Natural killer cell treated with Interleukin-12 subunit alpha and Interleukin-12 subunit beta and Interleukin-15 and Interleukin-18, amount 100 ng/mL, for 72 hours (primary cell): Measurements from ENCODE around the gene TTC31. TPM values are rescaled to one million over a fixed set of nuclear protein-coding genes. Genes with fewer than 3 reads are reported as not detected.

Experiments used
- ATAC-seq, 2 donors: fragments of 150-1000 bp; cut with Tn5 transposase in 1 of 2; sonication (Bioruptor Pico), chemical (Tn5 transposase) in 1 of 2; 2 replicates each; pipeline ENCODE4 v1.10.0; 2021
- DNase-seq: peaks from one replicate; pipeline ENCODE4 v3.0.0; 2022; ENCODE audit warnings: low spot score
- H3K27ac Mint-ChIP-seq, 2 donors: 1 replicate in 1 of 2; 2 replicates in 1 of 2; pipeline ENCODE4 v1.8.0; 2022; ENCODE audit warnings: mixed read lengths in 2 of 2, mild to moderate bottlenecking in 1 of 2, moderate library complexity in 1 of 2
- H3K27me3 Mint-ChIP-seq, 2 donors: 1 replicate in 1 of 2; 2 replicates in 1 of 2; pipeline ENCODE4 v1.8.0; 2022; ENCODE audit warnings: mixed read lengths in 2 of 2
- H3K36me3 Mint-ChIP-seq: one replicate; pipeline ENCODE4 v1.8.0; 2022; ENCODE audit warnings: mixed read lengths
- H3K4me1 Mint-ChIP-seq, 2 donors: 1 replicate in 1 of 2; 2 replicates in 1 of 2; pipeline ENCODE4 v1.8.0; 2022; ENCODE audit warnings: low read depth in 2 of 2, mixed read lengths in 2 of 2, mild to moderate bottlenecking in 1 of 2
- H3K4me3 Mint-ChIP-seq: one replicate; pipeline ENCODE4 v1.8.0; 2022; ENCODE audit warnings: mixed read lengths
- H3K9me3 Mint-ChIP-seq: 2 replicates; pipeline ENCODE4 v1.8.0; 2022; ENCODE audit warnings: mixed read lengths
- total RNA-seq, 2 donors: library from RNA; stranded (reverse); gene quantifications; one replicate each; pipeline ENCODE4 v1.2.3, GENCODE V29; 2022

TTC31 gene
- total RNA-seq, 2 donors from 2014 or later, result 42.8 to 49.0 TPM

DNA sequence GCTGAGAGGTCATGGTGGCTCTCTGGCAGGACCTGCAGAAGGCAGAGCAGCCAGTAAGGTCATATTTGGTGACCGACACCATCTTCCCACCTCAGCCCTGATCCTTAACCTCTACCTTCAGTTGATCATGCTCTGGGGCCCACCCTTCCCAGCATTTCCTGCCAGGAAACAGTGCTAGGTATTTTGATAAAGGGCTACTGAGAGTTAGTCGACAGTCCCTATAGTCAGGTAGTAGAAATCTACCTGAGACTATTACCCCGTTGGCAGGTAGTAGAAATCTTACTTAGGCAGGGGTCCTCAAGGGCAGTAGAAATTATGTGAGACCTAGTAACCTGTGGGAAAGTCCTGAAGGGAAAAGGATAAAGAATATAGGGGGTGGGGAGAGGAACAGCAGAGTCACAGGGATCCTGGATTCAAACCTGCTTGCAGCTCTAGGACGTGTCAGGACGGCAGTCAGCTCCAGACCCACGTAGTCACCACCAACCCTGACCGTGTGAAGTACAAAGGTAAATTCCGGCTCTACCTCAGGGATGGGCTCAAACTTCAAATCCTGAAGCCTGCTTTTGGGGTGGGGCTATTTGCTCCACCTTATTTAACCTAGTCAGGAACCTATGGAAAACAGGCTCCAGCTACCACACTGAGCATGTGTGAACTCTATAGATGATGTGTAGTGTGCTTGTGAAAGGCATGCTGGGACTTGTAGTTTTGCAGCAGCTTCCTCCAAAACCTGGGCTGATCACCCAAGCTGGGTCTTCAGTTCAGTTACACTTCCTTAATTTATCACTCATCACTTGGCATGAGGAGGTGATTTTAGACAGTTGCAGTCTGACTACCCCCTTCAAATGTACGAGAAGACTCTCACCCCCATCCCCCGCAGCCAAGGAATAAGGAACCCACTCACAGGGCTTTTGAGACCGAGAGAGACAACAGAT is 43.1 kb downstream of the TTC31 start, which contains the start of gene DQX1:
Gene DQX1, minus strand, starts transcription at position 515 of the 932 bp plus-strand sequence. Its CDS starts 502 bp downstream, at position 13.
- H3K4me3 Mint-ChIP-seq, result peak within 1 kb of the TSS; percentile 91
- no peak for ATAC-seq
- peaks cover 0 to 3% of the 10 kb centered on the region in 2 donors for H3K27me3 Mint-ChIP-seq
- no peaks in the 10 kb centered on the region for H3K9me3 Mint-ChIP-seq
- peaks cover 22% of the 10 kb centered on the region for H3K36me3 Mint-ChIP-seq
- DNase-seq, result no peak
- peaks cover 21 to 32% of the 10 kb centered on the region in 2 donors for H3K4me1 Mint-ChIP-seq
- peak within 1 kb of the TSS in 1 of 2 donors; percentile 57 for H3K27ac Mint-ChIP-seq

DNA sequence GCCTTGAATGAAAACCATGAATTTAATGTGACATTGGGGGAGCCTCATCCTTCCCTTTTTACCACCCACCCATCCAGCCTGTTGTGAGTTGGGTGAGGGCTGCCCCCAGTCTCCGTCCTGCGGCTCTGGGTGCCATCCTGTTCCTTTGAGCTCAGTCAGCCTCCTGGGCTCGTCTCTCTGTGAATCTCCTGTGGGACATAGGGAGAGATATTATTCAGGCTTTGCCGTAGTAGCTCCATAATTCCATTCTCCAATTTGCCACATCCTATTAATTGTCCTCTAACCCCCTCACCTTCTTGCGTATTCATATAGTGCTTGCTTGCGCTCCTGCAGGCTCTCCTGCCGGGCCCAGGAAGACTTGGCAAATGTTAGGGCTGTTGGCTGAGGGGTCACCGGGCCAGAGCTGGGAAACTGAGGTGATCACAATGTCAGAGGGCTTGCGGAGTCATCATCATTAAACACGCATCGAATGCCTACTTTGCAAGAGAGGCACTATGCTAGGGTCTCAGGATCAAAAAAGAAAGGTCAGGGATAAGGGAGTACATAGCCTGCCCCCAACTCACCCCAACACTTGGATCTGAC is 43.9 kb downstream of the TTC31 start:
- Mint-ChIP-seq H3K9me3 (no peaks in the 10 kb centered on the region), H3K4me3 (peak overlapping the region; percentile 91), H3K27me3 (no peaks in the 10 kb centered on the region), H3K4me1 (peaks cover 29 to 39% of the 10 kb centered on the region in 2 donors), H3K27ac (peak overlapping the region in 1 of 2 donors; percentile 57), H3K36me3 (peaks cover 22% of the 10 kb centered on the region)
- DNase-seq (no peak), ATAC-seq (no peak)

DNA sequence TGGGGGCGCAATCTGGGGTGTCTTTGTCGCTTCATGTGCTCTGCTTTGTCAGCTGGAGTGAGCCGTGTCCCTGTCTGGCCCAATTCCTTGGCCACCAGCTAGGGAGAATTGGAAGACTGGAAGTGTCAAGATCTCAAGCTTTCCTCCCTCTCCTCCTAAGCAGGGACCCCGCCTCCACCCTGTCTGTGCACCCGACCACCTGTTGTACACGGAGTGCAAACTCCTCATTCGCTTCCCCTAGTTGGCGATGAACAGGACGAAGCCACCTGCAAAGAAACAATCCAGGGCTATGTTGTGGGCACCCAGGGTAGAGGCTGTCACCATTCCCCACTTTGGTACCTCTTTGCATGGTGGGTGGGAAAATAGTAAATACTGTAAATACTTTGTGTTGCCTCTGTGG is 44.9 kb downstream of the TTC31 start:
- H3K27me3 Mint-ChIP-seq, result no peaks in the 10 kb centered on the region
- ATAC-seq (no peak), DNase-seq (no peak)
- H3K27ac Mint-ChIP-seq, result peak overlapping the region; percentile 96 to 98
- peaks cover 39 to 46% of the 10 kb centered on the region in 2 donors for H3K4me1 Mint-ChIP-seq
- H3K9me3 Mint-ChIP-seq, result no peaks in the 10 kb centered on the region
- H3K36me3 Mint-ChIP-seq, result peaks cover 29% of the 10 kb centered on the region
- peak overlapping the region; percentile 91 for H3K4me3 Mint-ChIP-seq

DNA sequence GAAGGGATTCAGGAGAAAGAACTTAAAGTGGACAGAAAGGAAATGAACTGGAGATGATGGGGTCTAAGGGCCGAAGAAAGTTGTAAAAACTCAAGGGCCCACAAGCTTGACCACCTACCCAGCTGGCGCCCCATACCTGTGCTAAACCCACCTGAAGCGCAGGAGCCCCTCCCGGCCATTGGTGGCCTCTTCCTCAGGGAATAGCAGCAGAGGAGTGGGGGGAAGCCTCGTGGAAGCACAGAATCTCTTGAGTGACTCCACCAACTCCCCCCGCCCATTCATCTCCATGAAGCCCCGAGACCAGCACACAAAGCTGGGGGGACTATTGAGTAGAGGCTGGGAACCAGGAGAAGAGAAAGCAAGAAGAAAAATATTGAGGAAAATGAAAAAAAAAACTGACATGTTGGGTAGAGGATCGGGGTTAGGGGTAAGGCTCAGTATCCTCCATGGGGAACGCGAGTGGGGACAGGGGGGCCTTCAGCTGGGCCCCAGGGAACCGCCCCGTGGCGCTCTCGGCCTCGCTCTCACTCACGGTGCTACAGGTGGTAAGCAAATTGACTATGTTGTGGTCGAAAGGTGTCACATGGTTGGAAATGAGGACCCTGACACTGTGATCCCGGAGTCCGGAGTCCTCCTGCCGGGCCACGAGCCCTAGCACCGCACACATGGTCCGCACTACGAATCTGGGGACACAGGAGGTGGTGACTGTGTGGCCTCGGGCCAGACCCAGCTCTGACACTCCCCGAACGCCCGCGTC is 45.9 kb downstream of the TTC31 start:
- no peak for DNase-seq

DNA sequence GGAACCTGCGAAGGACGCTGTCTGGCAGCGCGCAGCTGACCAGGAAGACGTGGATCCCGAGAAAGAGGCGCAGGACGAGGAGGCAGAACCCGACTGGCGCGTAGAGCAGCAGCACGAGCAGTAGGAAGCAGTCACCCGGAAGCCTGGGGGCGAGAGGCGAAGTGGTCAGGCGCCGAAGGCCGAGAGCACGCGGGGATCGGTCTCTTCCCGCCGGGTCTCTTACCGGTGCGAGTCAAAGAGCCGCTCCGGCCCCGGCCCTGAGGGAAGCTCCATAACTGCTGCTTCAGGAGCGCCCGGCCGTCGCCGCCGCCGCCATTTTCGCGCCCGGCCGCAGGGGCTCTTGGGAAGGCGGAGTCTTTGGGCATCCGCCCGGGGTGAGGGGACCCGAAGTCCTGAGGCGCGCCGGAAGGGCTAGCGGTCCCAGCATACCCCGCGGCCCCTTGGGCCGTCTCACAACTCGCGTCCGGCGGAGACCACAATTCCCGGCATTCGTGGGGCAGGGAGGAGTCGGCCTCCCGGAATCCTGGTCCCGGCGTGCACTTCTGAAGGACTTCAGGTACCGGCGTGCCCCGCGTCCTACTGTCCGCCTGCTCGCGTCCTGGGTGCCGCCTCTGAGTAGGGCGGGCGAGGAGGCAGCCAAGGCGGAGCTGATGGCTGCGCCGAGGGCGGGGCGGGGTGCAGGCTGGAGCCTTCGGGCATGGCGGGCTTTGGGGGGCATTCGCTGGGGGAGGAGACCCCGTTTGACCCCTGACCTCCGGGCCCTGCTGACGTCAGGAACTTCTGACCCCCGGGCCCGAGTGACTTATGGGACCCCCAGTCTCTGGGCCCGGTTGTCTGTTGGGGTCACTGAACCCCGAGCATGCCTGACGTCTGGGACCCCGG is 46.7 kb downstream of the TTC31 start, which contains the start of the genes AUP1 and HTRA2:
Gene AUP1, minus strand, starts transcription at position 350 of the 882 bp plus-strand sequence. Its CDS starts 77 bp downstream, at position 273.
Gene HTRA2, plus strand, starts transcription at position 577 of the 882 bp plus-strand sequence. Its CDS starts 74 bp downstream, at position 651.
- DNase-seq (peak; percentile 99), ATAC-seq (peak; percentile 90 to 93)
- Mint-ChIP-seq H3K4me1 (peaks cover 39 to 49% of the 10 kb centered on the region in 2 donors), H3K36me3 (peaks cover 29% of the 10 kb centered on the region), H3K4me3 (peak within 1 kb of the TSS; percentile 91), H3K27me3 (no peaks in the 10 kb centered on the region), H3K27ac (peak within 1 kb of the TSS; percentile 96 to 98), H3K9me3 (no peaks in the 10 kb centered on the region)

More for the DNA sequence above, 45.9 kb downstream of the TTC31 start:
- H3K9me3 Mint-ChIP-seq, result no peaks in the 10 kb centered on the region
- H3K27me3 Mint-ChIP-seq, result no peaks in the 10 kb centered on the region
- peak; percentile 2 to 12 for ATAC-seq
- peak overlapping the region; percentile 91 for H3K4me3 Mint-ChIP-seq
- peak overlapping the region; percentile 96 to 98 for H3K27ac Mint-ChIP-seq
- H3K4me1 Mint-ChIP-seq, result peaks cover 39 to 49% of the 10 kb centered on the region in 2 donors
- peaks cover 29% of the 10 kb centered on the region for H3K36me3 Mint-ChIP-seq

DNA sequence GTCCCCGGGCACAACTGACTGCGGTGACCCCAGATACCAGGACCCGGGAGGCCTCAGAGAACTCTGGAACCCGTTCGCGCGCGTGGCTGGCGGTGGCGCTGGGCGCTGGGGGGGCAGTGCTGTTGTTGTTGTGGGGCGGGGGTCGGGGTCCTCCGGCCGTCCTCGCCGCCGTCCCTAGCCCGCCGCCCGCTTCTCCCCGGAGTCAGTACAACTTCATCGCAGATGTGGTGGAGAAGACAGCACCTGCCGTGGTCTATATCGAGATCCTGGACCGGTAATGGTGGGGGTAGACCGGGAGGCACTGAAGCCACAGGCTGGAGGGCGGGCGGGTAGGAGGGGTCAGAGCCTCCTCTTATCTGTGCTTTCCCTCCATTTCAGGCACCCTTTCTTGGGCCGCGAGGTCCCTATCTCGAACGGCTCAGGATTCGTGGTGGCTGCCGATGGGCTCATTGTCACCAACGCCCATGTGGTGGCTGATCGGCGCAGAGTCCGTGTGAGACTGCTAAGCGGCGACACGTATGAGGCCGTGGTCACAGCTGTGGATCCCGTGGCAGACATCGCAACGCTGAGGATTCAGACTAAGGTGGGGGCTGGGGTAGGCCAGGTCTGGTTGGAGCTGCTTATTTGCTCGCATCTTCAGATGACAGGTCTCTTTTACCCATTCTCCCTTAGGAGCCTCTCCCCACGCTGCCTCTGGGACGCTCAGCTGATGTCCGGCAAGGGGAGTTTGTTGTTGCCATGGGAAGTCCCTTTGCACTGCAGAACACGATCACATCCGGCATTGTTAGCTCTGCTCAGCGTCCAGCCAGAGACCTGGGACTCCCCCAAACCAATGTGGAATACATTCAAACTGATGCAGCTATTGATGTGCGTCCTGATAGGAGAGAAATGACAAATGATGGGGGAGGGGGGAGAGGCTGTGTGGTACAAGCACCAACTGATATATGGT is 47.6 kb downstream of the TTC31 start:
- Mint-ChIP-seq H3K4me1 (peaks cover 39 to 49% of the 10 kb centered on the region in 2 donors), H3K27ac (peak overlapping the region; percentile 96 to 98), H3K36me3 (peaks cover 29% of the 10 kb centered on the region), H3K27me3 (no peaks in the 10 kb centered on the region), H3K4me3 (peak overlapping the region; percentile 91), H3K9me3 (no peaks in the 10 kb centered on the region)
- DNase-seq (peak; percentile 89), ATAC-seq (peak; percentile 48 to 63)

DNA sequence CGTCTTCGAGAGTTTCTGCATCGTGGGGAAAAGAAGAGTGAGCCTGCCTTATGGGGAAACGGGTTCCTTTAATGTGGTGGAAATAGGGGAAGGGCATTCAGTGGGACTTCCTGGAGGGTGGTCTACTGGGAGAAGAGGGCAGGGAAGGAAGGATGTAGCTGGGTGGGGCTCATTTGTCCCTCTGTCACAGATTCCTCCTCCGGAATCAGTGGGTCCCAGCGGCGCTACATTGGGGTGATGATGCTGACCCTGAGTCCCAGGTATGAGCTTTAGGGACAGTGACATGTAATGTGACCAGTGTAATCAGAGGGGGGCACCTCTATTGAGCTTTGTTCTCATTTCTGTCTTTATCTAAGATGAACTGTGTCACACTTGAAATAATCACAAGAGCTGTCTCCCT is 48.8 kb downstream of the TTC31 start:
- Mint-ChIP-seq H3K36me3 (peaks cover 23% of the 10 kb centered on the region), H3K27ac (peak overlapping the region; percentile 96 to 98), H3K4me3 (peak overlapping the region; percentile 91), H3K27me3 (no peaks in the 10 kb centered on the region), H3K9me3 (no peaks in the 10 kb centered on the region), H3K4me1 (peaks cover 39 to 43% of the 10 kb centered on the region in 2 donors)
- ATAC-seq (no peak), DNase-seq (no peak)

DNA sequence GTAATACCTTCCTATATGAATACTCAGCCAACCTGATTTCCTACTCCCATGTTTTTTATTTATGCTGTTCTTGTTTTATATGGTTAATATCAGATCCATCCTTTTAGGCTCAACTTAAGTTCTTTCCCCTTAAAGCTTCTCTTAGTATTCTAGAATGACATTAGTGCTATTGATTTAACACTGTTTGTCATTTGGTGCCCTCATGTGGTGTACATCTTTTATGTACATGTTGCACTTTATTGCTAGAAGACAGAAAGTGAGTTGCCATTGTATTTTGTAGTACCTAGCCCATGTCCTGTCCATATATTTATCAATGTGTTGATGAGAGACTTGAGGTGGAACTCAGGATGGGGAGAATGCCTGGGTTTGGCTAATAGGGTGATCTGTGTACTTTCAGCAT is 49.3 kb downstream of the TTC31 start:
- Mint-ChIP-seq H3K27me3 (peaks cover 2 to 3% of the 10 kb centered on the region in 2 donors), H3K27ac (peak overlapping the region; percentile 96 to 98), H3K9me3 (no peaks in the 10 kb centered on the region), H3K4me1 (peaks cover 39 to 40% of the 10 kb centered on the region in 2 donors), H3K36me3 (peaks cover 19% of the 10 kb centered on the region), H3K4me3 (peak overlapping the region; percentile 91)
- DNase-seq, result no peak
- ATAC-seq, result no peak

DNA sequence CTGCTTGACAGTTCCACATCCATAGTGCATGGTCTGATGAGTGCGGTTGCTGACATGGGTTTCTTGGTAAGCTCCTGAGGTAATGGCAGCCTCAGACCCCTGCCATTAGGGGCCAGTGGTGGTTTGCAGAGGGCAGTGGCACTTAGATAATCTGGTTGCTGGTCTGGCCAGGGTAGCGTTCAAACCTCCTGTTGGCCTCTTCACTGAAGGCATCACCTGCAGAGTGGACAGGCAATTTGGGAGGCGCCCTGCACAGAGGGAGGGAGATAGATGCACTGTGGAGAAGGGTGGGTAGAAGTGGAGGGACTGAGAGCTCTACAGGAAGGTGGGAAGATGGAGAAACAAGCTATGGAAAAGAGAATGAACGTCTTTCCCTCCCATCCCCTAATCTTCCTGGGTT is 50.6 kb downstream of the TTC31 start:
- ATAC-seq, result no peak
- Mint-ChIP-seq H3K36me3 (peaks cover 13% of the 10 kb centered on the region), H3K27me3 (peaks cover 14 to 15% of the 10 kb centered on the region in 2 donors), H3K4me3 (no peak overlapping the region), H3K27ac (no peak overlapping the region), H3K9me3 (no peaks in the 10 kb centered on the region), H3K4me1 (peaks cover 31 to 32% of the 10 kb centered on the region in 2 donors)
- DNase-seq, result no peak

DNA sequence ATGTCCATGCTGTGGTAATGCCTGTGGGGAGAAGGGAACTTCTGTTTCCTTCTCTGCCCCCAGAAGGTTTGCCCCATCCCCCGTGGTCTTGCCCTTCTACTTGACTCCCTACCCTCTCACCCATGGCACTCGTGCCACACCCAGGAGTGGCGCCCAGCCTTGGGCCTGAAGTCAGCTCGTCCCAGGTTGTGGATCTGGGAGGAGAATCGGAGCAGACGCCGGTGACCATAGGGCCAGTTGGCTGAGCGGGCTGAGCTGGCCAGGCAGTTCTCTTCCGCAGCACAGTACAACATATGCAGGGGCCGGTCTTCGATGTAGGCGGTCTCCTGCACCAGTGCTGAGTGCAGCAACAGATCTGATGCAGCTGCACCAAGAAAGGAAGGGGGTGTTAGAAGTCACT is 51.5 kb downstream of the TTC31 start:
- no peak for ATAC-seq
- Mint-ChIP-seq H3K27me3 (peaks cover 23 to 24% of the 10 kb centered on the region in 2 donors), H3K27ac (no peak overlapping the region), H3K36me3 (peaks cover 7% of the 10 kb centered on the region), H3K4me1 (peaks cover 24 to 30% of the 10 kb centered on the region in 2 donors), H3K4me3 (no peak overlapping the region), H3K9me3 (no peaks in the 10 kb centered on the region)
- DNase-seq, result no peak

DNA sequence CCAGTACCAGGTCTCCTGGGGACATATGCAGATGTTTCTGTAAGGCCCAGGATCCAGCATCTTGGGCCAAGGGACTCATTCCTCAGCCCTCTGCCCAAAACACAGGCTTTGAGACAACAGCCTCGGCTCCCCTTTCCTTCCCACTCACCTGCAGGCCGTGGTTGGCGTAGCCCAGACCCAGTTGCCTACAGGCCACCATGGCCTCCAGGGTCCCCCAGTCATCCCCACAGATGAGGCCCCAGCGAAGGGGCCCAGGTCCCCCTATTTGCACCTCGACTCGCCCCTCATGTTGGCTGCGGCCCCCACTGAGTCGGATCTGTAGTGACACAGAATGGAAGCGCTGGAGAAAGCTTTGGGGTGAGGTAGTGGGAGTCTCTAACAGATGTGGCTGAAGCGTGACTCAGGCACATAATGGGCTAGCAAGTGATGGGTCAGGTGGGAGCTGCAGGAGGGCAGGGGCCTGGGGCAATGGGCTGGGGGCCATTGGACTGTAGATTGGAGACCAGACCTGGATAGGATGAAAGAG is 52.6 kb downstream of the TTC31 start:
- peaks cover 24% of the 10 kb centered on the region in 2 donors for H3K27me3 Mint-ChIP-seq
- H3K4me3 Mint-ChIP-seq, result no peak overlapping the region
- DNase-seq (no peak), ATAC-seq (no peak)
- no peak overlapping the region for H3K27ac Mint-ChIP-seq
- peaks cover 7% of the 10 kb centered on the region for H3K36me3 Mint-ChIP-seq
- peaks cover 22 to 30% of the 10 kb centered on the region in 2 donors for H3K4me1 Mint-ChIP-seq
- no peaks in the 10 kb centered on the region for H3K9me3 Mint-ChIP-seq
